ENCODE results near the gene TAF1B.

GRCh38 chr2:9793918-9794717 lies 49.2 kb upstream of the TAF1B start:
- no peak for TF ChIP-seq CTCF (IDR thresholded peaks at IDR 0.05)
- no peak for TF ChIP-seq POLR2A (IDR thresholded peaks at IDR 0.05)
